ENCODE data around the gene FAM135A.
"Not testable (repeated sequence)": the region's sequence is repeated elsewhere in the genome, so short reads cannot be mapped to it uniquely, and the experiment has no call there.

FAM135A gene

GRCh38 chr6:70396796-70397729 lies 16.2 kb upstream of the FAM135A start:
- no peak for DNase-seq (ENCODE audit: low read depth)

- DNase-seq (ENCODE audit: low read depth) = no peak
These were observed 14.3 kb upstream of the FAM135A start for GRCh38 chr6:70398783-70399728.

GRCh38 chr6:70404658-70405057 lies 8.7 kb upstream of the FAM135A start:
- DNase-seq (ENCODE audit: low read depth) = no peak

GRCh38 chr6:70409216-70409615 lies 4.1 kb upstream of the FAM135A start:
- DNase-seq (ENCODE audit: low read depth) = no peak

GRCh38 chr6:70411542-70412251 lies 1.6 kb upstream of the FAM135A start:
- DNase-seq (ENCODE audit: low read depth) = no peak

GRCh38 chr6:70412252-70413113 lies 825 bp upstream of the FAM135A start:
- DNase-seq (ENCODE audit: low read depth) = no peak

GRCh38 chr6:70413992-70414494 lies 735 bp downstream of the FAM135A start:
- DNase-seq (ENCODE audit: low read depth) = no peak

- DNase-seq (ENCODE audit: low read depth) = no peak
These were observed 1.5 kb downstream of the FAM135A start for GRCh38 chr6:70414813-70415212.

GRCh38 chr6:70415247-70415646 lies 1.9 kb downstream of the FAM135A start:
- DNase-seq (ENCODE audit: low read depth) = no peak

- DNase-seq (ENCODE audit: low read depth) = no peak
These were observed 2.4 kb downstream of the FAM135A start for GRCh38 chr6:70415660-70416059.

GRCh38 chr6:70421509-70421908 lies 8.2 kb downstream of the FAM135A start:
- no peak for DNase-seq (ENCODE audit: low read depth)

- DNase-seq (ENCODE audit: low read depth) = no peak
These were observed 10.2 kb downstream of the FAM135A start for GRCh38 chr6:70423189-70424134.

GRCh38 chr6:70424291-70424690 lies 11.0 kb downstream of the FAM135A start:
- no peak for DNase-seq (ENCODE audit: low read depth)

GRCh38 chr6:70436320-70436719 lies 23.0 kb downstream of the FAM135A start:
- DNase-seq (ENCODE audit: low read depth) = no peak

GRCh38 chr6:70445001-70445400 lies 31.7 kb downstream of the FAM135A start:
- DNase-seq (ENCODE audit: low read depth) = no peak

- DNase-seq (ENCODE audit: low read depth) = not testable (repeated sequence)
These were observed 34.2 kb downstream of the FAM135A start for GRCh38 chr6:70447343-70448070.

- DNase-seq (ENCODE audit: low read depth) = not testable (repeated sequence)
These were observed 40.6 kb downstream of the FAM135A start for GRCh38 chr6:70453899-70454298.

- DNase-seq (ENCODE audit: low read depth) = no peak
These were observed 43.4 kb downstream of the FAM135A start for GRCh38 chr6:70456735-70457134.

GRCh38 chr6:70459235-70459634 lies 45.9 kb downstream of the FAM135A start:
- no peak for DNase-seq (ENCODE audit: low read depth)
